ENCODE data around the gene COL1A1. TPM values are rescaled to one million over a fixed set of nuclear protein-coding genes. Genes with fewer than 3 reads are reported as not detected.
A peak's percentile ranks its signal among the peaks of the same experiment; 100 is the strongest.

The COL1A1 gene
- polyA plus RNA-seq, 1 experiment = 1,356 TPM

DNA sequence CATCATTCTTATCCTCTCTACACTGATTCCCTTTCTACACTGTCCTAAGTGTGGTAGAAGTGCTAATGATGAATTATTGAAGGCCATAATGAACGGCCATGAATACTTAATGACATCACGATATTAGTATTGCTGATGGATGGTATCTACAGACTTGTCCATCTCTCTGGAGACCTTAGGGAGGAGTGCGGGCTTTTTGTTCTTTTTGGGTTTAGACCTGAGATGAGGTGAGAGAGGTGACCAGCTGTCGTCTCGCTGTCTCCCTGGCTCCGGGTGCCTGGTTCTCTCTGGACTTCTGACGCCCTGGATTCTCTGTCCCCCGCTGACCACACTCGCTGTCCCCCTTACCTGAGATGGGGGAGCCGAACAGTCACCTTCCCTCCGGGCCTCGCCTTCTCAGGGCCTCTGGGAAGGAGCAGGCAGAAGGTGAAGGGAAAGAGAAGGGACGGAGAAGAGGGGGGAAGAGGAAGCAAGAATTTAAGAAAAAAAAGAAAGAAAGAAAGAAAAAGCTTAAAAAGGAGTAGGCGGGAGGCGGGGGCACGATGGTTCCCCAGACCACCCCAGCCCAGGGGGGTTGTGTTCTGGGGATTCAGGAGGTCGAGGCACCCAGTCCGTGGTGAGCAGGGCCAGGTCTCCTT lies 18.5 kb downstream of the COL1A1 start:
- no peak overlapping the region for H3K4me3 ChIP-seq (ENCODE audit: low read depth, low read length)
- no peaks in the 10 kb centered on the region for H3K9me3 ChIP-seq (ENCODE audit: control insufficient read depth, insufficient read depth, low read length)
- TF ChIP-seq, protein P1, sequence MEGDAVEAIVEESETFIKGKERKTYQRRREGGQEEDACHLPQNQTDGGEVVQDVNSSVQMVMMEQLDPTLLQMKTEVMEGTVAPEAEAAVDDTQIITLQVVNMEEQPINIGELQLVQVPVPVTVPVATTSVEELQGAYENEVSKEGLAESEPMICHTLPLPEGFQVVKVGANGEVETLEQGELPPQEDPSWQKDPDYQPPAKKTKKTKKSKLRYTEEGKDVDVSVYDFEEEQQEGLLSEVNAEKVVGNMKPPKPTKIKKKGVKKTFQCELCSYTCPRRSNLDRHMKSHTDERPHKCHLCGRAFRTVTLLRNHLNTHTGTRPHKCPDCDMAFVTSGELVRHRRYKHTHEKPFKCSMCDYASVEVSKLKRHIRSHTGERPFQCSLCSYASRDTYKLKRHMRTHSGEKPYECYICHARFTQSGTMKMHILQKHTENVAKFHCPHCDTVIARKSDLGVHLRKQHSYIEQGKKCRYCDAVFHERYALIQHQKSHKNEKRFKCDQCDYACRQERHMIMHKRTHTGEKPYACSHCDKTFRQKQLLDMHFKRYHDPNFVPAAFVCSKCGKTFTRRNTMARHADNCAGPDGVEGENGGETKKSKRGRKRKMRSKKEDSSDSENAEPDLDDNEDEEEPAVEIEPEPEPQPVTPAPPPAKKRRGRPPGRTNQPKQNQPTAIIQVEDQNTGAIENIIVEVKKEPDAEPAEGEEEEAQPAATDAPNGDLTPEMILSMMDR (IDR thresholded peaks at IDR 0.05; ENCODE audit: low read depth, low read length) = no peak
- POLR2A ChIA-PET = interaction anchor here (0.7 to 3.6 kb wide), 7 partner anchors 7 to 106 kb away, joined by 3 to 52 read pairs (median 9); partner anchors contain the start of gene COL1A1
- H3K27me3 ChIP-seq (ENCODE audit: control insufficient read depth, insufficient read depth, low read length) = no peaks in the 10 kb centered on the region
- H3K27ac ChIP-seq (ENCODE audit: low read depth, low read length) = peak overlapping the region; percentile 98
- no peak for DNase-seq (ENCODE audit: low read depth, low spot score)
- CTCF ChIA-PET = interaction anchor here (1.0 kb wide), 1 partner anchor 109 kb away, joined by 3 read pairs; no protein-coding TSS in a partner anchor

DNA sequence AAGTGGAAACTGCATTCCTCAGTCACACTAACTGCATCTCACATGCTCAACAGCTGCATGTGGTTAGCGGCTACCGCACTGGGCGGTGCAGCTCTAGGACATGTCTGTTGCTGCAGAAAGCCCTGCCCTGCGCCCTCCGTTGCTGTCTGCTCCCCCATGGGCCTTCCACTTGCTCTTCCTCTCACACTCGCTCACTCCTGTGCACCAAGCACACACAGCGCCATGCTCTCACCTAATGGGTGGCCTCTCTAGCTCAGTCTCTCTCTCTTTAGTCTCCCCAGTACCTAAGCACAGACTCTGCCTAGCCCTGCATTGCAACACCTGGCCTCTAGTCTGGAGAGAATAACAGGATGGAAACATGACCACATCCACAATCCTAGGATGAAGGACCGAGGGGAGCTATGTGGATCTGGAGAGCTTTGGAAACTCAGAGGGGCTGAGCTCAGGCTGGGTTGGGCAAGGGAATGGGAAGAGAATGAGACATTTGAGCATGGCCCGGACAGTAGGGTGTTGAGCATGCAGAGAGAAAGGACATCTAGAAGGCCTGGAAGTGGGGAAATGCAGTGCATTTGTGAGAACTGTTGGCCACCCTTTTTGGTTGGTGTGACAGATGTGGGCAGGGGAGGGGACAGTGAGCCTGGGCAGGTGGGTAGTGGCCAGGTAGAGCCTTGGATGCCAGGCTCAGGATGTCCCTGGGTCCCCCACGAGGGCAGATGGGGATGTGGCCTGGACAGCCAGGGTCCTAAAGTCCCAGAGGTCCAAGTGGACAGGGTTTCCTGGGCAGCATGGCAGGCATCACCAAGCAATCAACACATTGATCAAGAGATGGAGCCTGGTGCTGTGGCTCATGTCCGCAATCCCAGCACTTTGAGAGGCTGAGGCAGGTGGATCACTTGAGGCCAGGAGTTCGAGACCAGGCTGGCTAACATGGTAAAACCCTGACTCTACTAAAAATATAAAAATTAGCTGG lies 19.6 kb downstream of the COL1A1 start:
- ChIA-PET CTCF (interaction anchor here (0.6 to 1.1 kb wide), 3 partner anchors 18 to 110 kb away, joined by 3 to 5 read pairs (median 3); no protein-coding TSS in a partner anchor), POLR2A (interaction anchor here (0.6 to 3.6 kb wide), 19 partner anchors 8 to 107 kb away, joined by 3 to 52 read pairs (median 4); partner anchors contain the start of genes COL1A1, SGCA and TMEM92)
- DNase-seq (ENCODE audit: low read depth, low spot score) = no peak
- TF ChIP-seq, protein P1 (IDR thresholded peaks at IDR 0.05; ENCODE audit: low read depth, low read length) = peak; percentile 3; the same call in 1 of the 2 replicates
- Histone ChIP-seq H3K27me3 (ENCODE audit: control insufficient read depth, insufficient read depth, low read length) (no peaks in the 10 kb centered on the region), H3K9me3 (ENCODE audit: control insufficient read depth, insufficient read depth, low read length) (no peaks in the 10 kb centered on the region), H3K4me3 (ENCODE audit: low read depth, low read length) (no peak overlapping the region), H3K27ac (ENCODE audit: low read depth, low read length) (peak overlapping the region; percentile 73)

DNA sequence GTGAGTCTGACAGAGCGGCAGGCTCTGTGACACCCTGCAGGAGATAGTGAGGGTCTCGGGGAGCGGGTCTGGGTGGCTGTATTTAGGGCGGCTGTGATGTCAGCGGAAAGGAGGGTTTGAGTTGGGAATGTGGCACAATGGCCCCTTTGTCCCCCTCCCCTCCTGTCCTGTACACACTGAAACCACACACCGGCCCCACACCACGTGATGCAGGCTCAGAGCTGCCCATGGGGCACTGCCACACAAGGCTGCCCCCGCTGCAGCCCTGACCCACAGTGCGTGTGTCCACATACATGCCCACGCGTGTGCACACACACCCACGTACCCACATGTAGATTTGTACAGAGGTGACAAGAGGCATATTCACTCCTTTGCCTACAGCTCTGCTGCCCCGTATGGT lies 20.3 kb downstream of the COL1A1 start:
- CTCF ChIA-PET = interaction anchor here (0.6 to 1.1 kb wide), 2 partner anchors 19 to 86 kb away, joined by 3 to 5 read pairs; no protein-coding TSS in a partner anchor
- H3K27me3 ChIP-seq (ENCODE audit: control insufficient read depth, insufficient read depth, low read length) = no peaks in the 10 kb centered on the region
- TF ChIP-seq, protein P1 (IDR thresholded peaks at IDR 0.05; ENCODE audit: low read depth, low read length) = no peak
- no peak for DNase-seq (ENCODE audit: low read depth, low spot score)
- no peaks in the 10 kb centered on the region for H3K9me3 ChIP-seq (ENCODE audit: control insufficient read depth, insufficient read depth, low read length)
- peak overlapping the region; percentile 73 for H3K27ac ChIP-seq (ENCODE audit: low read depth, low read length)
- no peak overlapping the region for H3K4me3 ChIP-seq (ENCODE audit: low read depth, low read length)
- POLR2A ChIA-PET = interaction anchor here (0.7 to 3.6 kb wide), 17 partner anchors 8 to 96 kb away, joined by 3 to 52 read pairs (median 5); partner anchors contain the start of genes COL1A1, SGCA and TMEM92

DNA sequence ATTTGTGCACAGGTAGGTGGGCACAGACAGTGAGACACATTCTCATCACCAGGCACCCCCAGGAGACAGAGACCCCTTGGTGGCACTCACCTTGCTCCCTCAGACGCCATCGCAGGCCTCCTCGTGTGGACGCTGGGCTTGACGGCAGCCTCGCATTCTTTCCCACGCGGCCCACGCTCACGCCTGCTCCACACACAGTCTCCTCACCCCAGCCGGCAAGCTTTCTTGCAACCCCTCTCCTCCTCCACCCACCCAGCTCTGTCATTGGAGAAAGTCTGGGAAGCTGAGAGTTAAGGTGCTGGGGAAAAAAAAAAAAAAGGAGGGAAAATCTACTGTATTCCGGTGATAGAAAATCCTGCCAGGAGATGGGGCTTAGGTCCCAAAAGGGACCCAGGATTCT lies 20.8 kb downstream of the COL1A1 start:
- ChIA-PET POLR2A (interaction anchor here (0.8 to 3.6 kb wide), 8 partner anchors 10 to 94 kb away, joined by 3 to 52 read pairs (median 13); partner anchors contain the start of genes COL1A1 and TMEM92), CTCF (interaction anchor here (0.6 kb wide), 1 partner anchor 12 kb away, joined by 5 read pairs; no protein-coding TSS in a partner anchor)
- no peak for DNase-seq (ENCODE audit: low read depth, low spot score)
- no peak overlapping the region for H3K4me3 ChIP-seq (ENCODE audit: low read depth, low read length)
- peak overlapping the region; percentile 73 for H3K27ac ChIP-seq (ENCODE audit: low read depth, low read length)
- H3K9me3 ChIP-seq (ENCODE audit: control insufficient read depth, insufficient read depth, low read length) = no peaks in the 10 kb centered on the region
- H3K27me3 ChIP-seq (ENCODE audit: control insufficient read depth, insufficient read depth, low read length) = no peaks in the 10 kb centered on the region
- TF ChIP-seq, protein P1 (IDR thresholded peaks at IDR 0.05; ENCODE audit: low read depth, low read length) = no peak

Data from AG04450 (cell line).